Activated T-helper 2 cell treated with anti-CD3 and anti-CD28 coated beads, Interferon-gamma antibody, Interleukin-2, Interleukin-4, amounts not matched to agents 10 μg/mL and 5 μg/mL and 100 μg/mL, durations not matched to agents 14 hours and 24 hours and 36 hours (primary cell): ENCODE data around the gene NLGN3. TPM values are rescaled to one million over a fixed set of nuclear protein-coding genes. Genes with fewer than 3 reads are reported as not detected.

Experiments
- DNase-seq: peaks from one replicate; pipeline ENCODE4 v3.0.0; 2021; ENCODE audit warnings: low spot score
- H3K27ac Mint-ChIP-seq: one replicate; pipeline ENCODE4 v1.8.0; 2021; ENCODE audit warnings: mixed read lengths
- H3K27me3 Mint-ChIP-seq: one replicate; pipeline ENCODE4 v1.8.0; 2021; ENCODE audit warnings: low read depth, mixed read lengths
- H3K36me3 Mint-ChIP-seq: one replicate; pipeline ENCODE4 v1.8.0; 2021; ENCODE audit warnings: low read depth, mixed read lengths
- H3K4me1 Mint-ChIP-seq: one replicate; pipeline ENCODE4 v1.8.0; 2021; ENCODE audit warnings: low read depth, mixed read lengths
- H3K4me3 Mint-ChIP-seq: one replicate; pipeline ENCODE4 v1.8.0; 2021; ENCODE audit warnings: low read depth, mild to moderate bottlenecking, moderate library complexity, mixed read lengths
- H3K9me3 Mint-ChIP-seq: one replicate; pipeline ENCODE4 v1.8.0; 2021; ENCODE audit warnings: mixed read lengths
- intact Hi-C: fragments of 100-400 bp; cut with micrococcal nuclease; formaldehyde crosslinking; loops from one replicate; pipeline ENCODE4 v1.15.1; 2023
- total RNA-seq: library from RNA; stranded (reverse); gene quantifications from 2 replicates; pipeline ENCODE4 v1.2.3, GENCODE V29; 2022

Gene NLGN3
- total RNA-seq, 1 donor from 2014 or later = 0.78 TPM

DNA sequence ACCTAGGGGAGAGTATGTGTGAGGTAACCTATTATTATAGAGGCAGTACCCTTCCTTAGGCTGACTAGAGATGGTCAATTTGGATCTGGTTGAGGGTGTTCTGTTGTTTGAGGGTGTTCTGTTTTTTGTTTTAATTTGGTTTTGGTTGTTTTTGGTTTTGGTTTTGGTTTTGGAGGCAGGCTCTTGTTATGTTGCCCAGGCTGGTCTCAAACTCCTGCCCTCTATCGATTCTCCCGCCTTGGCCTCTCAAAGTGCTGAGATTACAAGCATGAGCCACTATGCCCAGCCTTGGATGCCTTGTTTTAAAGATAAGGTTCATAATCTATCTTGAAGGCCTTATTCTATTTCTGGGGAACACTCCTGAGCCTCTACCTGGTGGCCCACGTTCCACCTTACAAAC is 39.0 kb upstream of the NLGN3 start:
- Mint-ChIP-seq H3K27me3 (no peaks in the 10 kb centered on the region), H3K4me1 (peaks cover 60% of the 10 kb centered on the region), H3K27ac (peak overlapping the region; percentile 89), H3K4me3 (peak overlapping the region; percentile 17), H3K36me3 (peaks cover 67% of the 10 kb centered on the region), H3K9me3 (no peaks in the 10 kb centered on the region)
- intact Hi-C loops = no loop called here
- DNase-seq = no peak

GRCh38 chrX:71106427-71106826 is 38.2 kb upstream of the NLGN3 start, which contains the start of gene CXorf65:
Gene CXorf65 (minus strand): TSS chrX:71106740. CDS start chrX:71106556, 184 bp downstream.
- H3K36me3 Mint-ChIP-seq = peaks cover 75% of the 10 kb centered on the region
- peak within 1 kb of the TSS; percentile 89 for H3K27ac Mint-ChIP-seq
- H3K4me3 Mint-ChIP-seq = peak within 1 kb of the TSS; percentile 100
- no peaks in the 10 kb centered on the region for H3K9me3 Mint-ChIP-seq
- H3K4me1 Mint-ChIP-seq = peaks cover 61% of the 10 kb centered on the region
- H3K27me3 Mint-ChIP-seq = no peaks in the 10 kb centered on the region
- no peak for DNase-seq
- intact Hi-C loops = no loop called here

- Mint-ChIP-seq H3K36me3 (peaks cover 73% of the 10 kb centered on the region), H3K9me3 (no peaks in the 10 kb centered on the region), H3K4me1 (peaks cover 64% of the 10 kb centered on the region), H3K27me3 (no peaks in the 10 kb centered on the region), H3K4me3 (peak overlapping the region; percentile 100), H3K27ac (peak overlapping the region; percentile 85)
- no peak for DNase-seq
- intact Hi-C loops = no loop called here
These were observed 37.4 kb upstream of the NLGN3 start for GRCh38 chrX:71107245-71107644.

DNA sequence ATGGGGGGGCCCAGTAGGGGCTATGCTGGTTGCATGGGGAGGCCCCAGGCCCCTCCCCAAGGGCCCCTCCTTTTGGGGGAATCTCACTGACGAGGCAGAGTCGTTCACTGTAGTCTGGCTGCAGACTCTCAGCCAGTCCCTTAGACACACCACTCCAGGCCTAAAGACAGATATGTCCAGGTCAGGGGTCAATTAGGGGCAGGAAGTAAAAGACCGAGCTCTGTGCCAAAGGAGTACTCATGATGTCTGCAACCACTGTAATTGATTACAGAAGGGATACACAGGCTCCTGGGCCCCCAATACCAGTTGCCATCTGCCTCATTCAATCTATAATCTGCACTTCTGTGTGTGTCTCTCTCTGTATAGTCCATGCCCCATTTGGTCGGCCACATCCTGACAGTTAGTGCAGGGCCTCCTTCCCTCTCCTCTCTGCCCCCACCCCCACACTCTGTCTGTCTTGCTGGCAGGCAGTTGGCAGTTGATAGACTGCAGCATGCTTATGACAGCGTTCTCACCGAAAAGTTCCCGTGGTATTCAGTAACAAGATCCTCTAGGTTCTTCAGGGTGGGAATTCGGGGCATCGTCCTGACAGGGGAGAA is 36.8 kb upstream of the NLGN3 start:
- H3K4me1 Mint-ChIP-seq = peaks cover 62% of the 10 kb centered on the region
- peak overlapping the region; percentile 100 for H3K4me3 Mint-ChIP-seq
- peak; percentile 44 for DNase-seq
- intact Hi-C loops = no loop called here
- peak overlapping the region; percentile 85 for H3K27ac Mint-ChIP-seq
- peaks cover 73% of the 10 kb centered on the region for H3K36me3 Mint-ChIP-seq
- H3K27me3 Mint-ChIP-seq = no peaks in the 10 kb centered on the region
- no peaks in the 10 kb centered on the region for H3K9me3 Mint-ChIP-seq

GRCh38 chrX:71109051-71109450 is 35.6 kb upstream of the NLGN3 start:
- Mint-ChIP-seq H3K9me3 (no peaks in the 10 kb centered on the region), H3K27ac (peak overlapping the region; percentile 85), H3K27me3 (no peaks in the 10 kb centered on the region), H3K4me1 (peaks cover 55% of the 10 kb centered on the region), H3K36me3 (peaks cover 69% of the 10 kb centered on the region), H3K4me3 (peak overlapping the region; percentile 100)
- intact Hi-C loops = no loop called here
- DNase-seq = no peak

- H3K4me3 Mint-ChIP-seq = peak within 1 kb of the TSS; percentile 100
- no peaks in the 10 kb centered on the region for H3K9me3 Mint-ChIP-seq
- DNase-seq = peak; percentile 74
- H3K36me3 Mint-ChIP-seq = peaks cover 50% of the 10 kb centered on the region
- no peaks in the 10 kb centered on the region for H3K27me3 Mint-ChIP-seq
- H3K27ac Mint-ChIP-seq = peak within 1 kb of the TSS; percentile 95
- intact Hi-C loops = loop anchor here (1.0 to 10.0 kb wide), 5 partner anchors 8 to 254 kb away; partner anchors contain the start of genes NONO, SNX12 and TAF1
- peaks cover 39% of the 10 kb centered on the region for H3K4me1 Mint-ChIP-seq
These were observed 33.3 kb upstream of the NLGN3 start, which contains the start of gene IL2RG for GRCh38 chrX:71111141-71111843. Gene IL2RG (minus strand): TSS chrX:71111577. CDS start chrX:71111539, 38 bp downstream.

- Mint-ChIP-seq H3K4me3 (peak overlapping the region; percentile 100), H3K27ac (peak overlapping the region; percentile 95), H3K27me3 (no peaks in the 10 kb centered on the region), H3K4me1 (peaks cover 35% of the 10 kb centered on the region), H3K36me3 (peaks cover 45% of the 10 kb centered on the region), H3K9me3 (no peaks in the 10 kb centered on the region)
- intact Hi-C loops = loop anchor here (1.0 to 10.0 kb wide), 5 partner anchors 9 to 253 kb away; partner anchors contain the start of genes NONO, SNX12 and TAF1
- DNase-seq = no peak
These were observed 32.7 kb upstream of the NLGN3 start for GRCh38 chrX:71111921-71112431.

DNA sequence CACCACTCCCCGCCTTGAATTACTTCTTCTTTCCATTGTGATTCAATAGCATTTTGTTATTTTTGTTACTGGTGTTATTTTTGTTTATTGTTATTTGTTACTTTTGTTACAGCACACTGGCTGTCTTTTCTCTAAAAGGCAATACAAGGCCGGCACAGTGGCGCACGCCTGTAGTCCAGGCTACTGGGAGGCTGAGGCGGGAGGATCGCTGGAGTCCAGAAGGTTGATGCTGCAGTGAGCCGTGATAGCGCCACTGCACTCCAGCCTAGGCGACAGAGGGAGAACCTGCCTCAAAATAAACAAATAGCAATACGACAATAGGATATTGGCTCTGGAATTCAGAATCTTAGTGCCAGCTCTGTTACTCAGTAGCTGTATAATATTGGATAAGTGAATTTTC is 27.3 kb upstream of the NLGN3 start:
- Mint-ChIP-seq H3K27ac (no peak overlapping the region), H3K27me3 (no peaks in the 10 kb centered on the region), H3K36me3 (peaks cover 18% of the 10 kb centered on the region), H3K4me3 (peak overlapping the region; percentile 13), H3K4me1 (peaks cover 18% of the 10 kb centered on the region), H3K9me3 (no peaks in the 10 kb centered on the region)
- no peak for DNase-seq
- intact Hi-C loops = loop anchor here (10.0 kb wide), 1 partner anchor 247 kb away; the partner anchor contains the start of gene TAF1

GRCh38 chrX:71118032-71118984 is 26.3 kb upstream of the NLGN3 start, which contains the start of gene MED12:
Gene MED12 (plus strand): TSS chrX:71118596. CDS start chrX:71118755, 159 bp downstream.
- DNase-seq = peak; percentile 74
- Mint-ChIP-seq H3K4me3 (peak within 1 kb of the TSS; percentile 80), H3K27me3 (no peaks in the 10 kb centered on the region), H3K27ac (peak within 1 kb of the TSS; percentile 83), H3K36me3 (peaks cover 27% of the 10 kb centered on the region), H3K9me3 (no peaks in the 10 kb centered on the region), H3K4me1 (peaks cover 16% of the 10 kb centered on the region)
- intact Hi-C loops = loop anchor here (2.0 to 10.0 kb wide), 2 partner anchors 16 to 246 kb away; partner anchors contain the start of gene TAF1

DNA sequence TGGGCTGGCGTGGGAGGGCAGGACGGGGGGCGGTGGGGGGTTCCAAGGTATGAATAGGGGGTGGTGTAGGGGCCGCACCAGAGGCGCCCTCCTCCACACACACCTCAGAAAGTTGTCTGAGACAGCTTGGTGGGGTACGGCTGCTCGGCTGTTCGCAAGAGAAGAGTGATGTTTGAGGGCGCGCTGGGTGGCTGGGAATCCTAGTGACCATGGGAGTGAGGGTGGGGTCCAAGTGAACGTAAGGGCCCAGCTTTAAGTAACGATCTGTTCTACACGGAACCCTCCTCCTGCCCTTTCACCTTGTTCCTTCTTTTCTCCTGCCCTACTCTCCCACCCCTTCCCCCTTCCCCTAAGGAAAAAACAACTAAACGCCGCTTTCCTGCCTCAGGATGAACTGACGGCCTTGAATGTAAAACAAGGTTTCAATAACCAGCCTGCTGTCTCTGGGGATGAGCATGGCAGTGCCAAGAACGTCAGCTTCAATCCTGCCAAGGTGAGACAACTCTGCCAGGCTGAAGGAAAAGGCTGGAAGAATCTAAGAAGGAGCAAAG is 25.6 kb upstream of the NLGN3 start:
- peak overlapping the region; percentile 80 for H3K4me3 Mint-ChIP-seq
- no peaks in the 10 kb centered on the region for H3K27me3 Mint-ChIP-seq
- peak overlapping the region; percentile 83 for H3K27ac Mint-ChIP-seq
- peaks cover 13% of the 10 kb centered on the region for H3K4me1 Mint-ChIP-seq
- H3K9me3 Mint-ChIP-seq = no peaks in the 10 kb centered on the region
- DNase-seq = no peak
- intact Hi-C loops = loop anchor here (2.0 to 10.0 kb wide), 2 partner anchors 16 to 246 kb away; partner anchors contain the start of gene TAF1
- H3K36me3 Mint-ChIP-seq = peaks cover 32% of the 10 kb centered on the region

GRCh38 chrX:71128166-71128833 is 16.3 kb upstream of the NLGN3 start:
- Mint-ChIP-seq H3K4me1 (peaks cover 11% of the 10 kb centered on the region), H3K27ac (peak overlapping the region; percentile 82), H3K9me3 (no peaks in the 10 kb centered on the region), H3K4me3 (no peak overlapping the region), H3K36me3 (peaks cover 81% of the 10 kb centered on the region), H3K27me3 (no peaks in the 10 kb centered on the region)
- no peak for DNase-seq
- intact Hi-C loops = no loop called here
